WTC11 (cell line): ENCODE data around the gene CCDC112. TPM values are rescaled to one million over a fixed set of nuclear protein-coding genes. Genes with fewer than 3 reads are reported as not detected.
"Not testable (repeated sequence)": the region's sequence is repeated elsewhere in the genome, so short reads cannot be mapped to it uniquely, and the experiment has no call there.

ENCODE experiments used
- ATAC-seq: fragments of 200-7000 bp; cut with Tn5 transposase; 2 replicates; pipeline ENCODE4 v1.10.0; 2021; ENCODE audit warnings: mild to moderate bottlenecking, moderate library complexity
- CTCF ChIA-PET: fragments of 300-600 bp; sonication (Branson Sonifier 250); formaldehyde crosslinking; loops from one replicate; lab custom pipeline; 2021; ENCODE audit warnings: antibody characterized with exemption; lab: Charles Lee
- POLR2A ChIA-PET: fragments of 350-600 bp; sonication (Branson Sonifier 250); formaldehyde crosslinking; loops from one replicate; lab custom pipeline; 2021; ENCODE audit warnings: antibody characterized with exemption; lab: Charles Lee
- DNase-seq: peaks from one replicate; pipeline ENCODE4 v3.0.0; 2021; ENCODE audit warnings: low spot score
- H3K27ac Mint-ChIP-seq: 2 replicates; pipeline ENCODE4 v1.8.0; 2021; ENCODE audit warnings: mixed read lengths
- H3K27me3 Mint-ChIP-seq: 2 replicates; pipeline ENCODE4 v1.8.0; 2021; ENCODE audit warnings: low read depth, mild to moderate bottlenecking, moderate library complexity, mixed read lengths
- H3K36me3 Mint-ChIP-seq: 2 replicates; pipeline ENCODE4 v1.8.0; 2021; ENCODE audit warnings: mixed read lengths
- H3K4me1 Mint-ChIP-seq: 2 replicates; pipeline ENCODE4 v1.8.0; 2022; ENCODE audit warnings: mixed read lengths
- H3K4me3 Mint-ChIP-seq: 2 replicates; pipeline ENCODE4 v1.8.0; 2021; ENCODE audit warnings: mild to moderate bottlenecking, moderate library complexity, mixed read lengths
- H3K9me3 Mint-ChIP-seq: 2 replicates; pipeline ENCODE4 v1.8.0; 2021; ENCODE audit warnings: mixed read lengths
- CTCF ChIP-seq: fragments of 200-600 bp; IDR thresholded peaks from 2 replicates; pipeline ENCODE4 v1.8.0; 2022; ENCODE audit warnings: antibody characterized with exemption
- E2F5 ChIP-seq: sonication (generic); formaldehyde crosslinking; IDR thresholded peaks from 2 replicates; pipeline ENCODE4 v1.8.1; 2022; ENCODE audit warnings: mild to moderate bottlenecking, moderate library complexity, missing genetic modification reagents
- FOXJ3 ChIP-seq: sonication (generic); formaldehyde crosslinking; IDR thresholded peaks from 2 replicates; pipeline ENCODE4 v1.9.0; 2021; ENCODE audit warnings: missing genetic modification reagents, mild to moderate bottlenecking, borderline replicate concordance
- MAX ChIP-seq: sonication (generic); formaldehyde crosslinking; IDR thresholded peaks from 2 replicates; pipeline ENCODE4 v1.8.0; 2022; ENCODE audit warnings: mild to moderate bottlenecking, missing genetic modification reagents
- NR1H2 ChIP-seq: sonication (generic); formaldehyde crosslinking; IDR thresholded peaks from 2 replicates; pipeline ENCODE4 v1.9.0; 2021; ENCODE audit warnings: mild to moderate bottlenecking, moderate library complexity, missing genetic modification reagents
- SMAD4 ChIP-seq: sonication (generic); formaldehyde crosslinking; IDR thresholded peaks from 2 replicates; pipeline ENCODE4 v1.8.0; 2022; ENCODE audit warnings: mild to moderate bottlenecking, missing genetic modification reagents
- SP1 ChIP-seq: sonication (generic); formaldehyde crosslinking; conservative IDR thresholded peaks from 2 replicates; pipeline ENCODE4 v1.8.1; 2022; ENCODE audit warnings: missing genetic modification reagents
- TCF7 ChIP-seq: sonication (generic); formaldehyde crosslinking; IDR thresholded peaks from 2 replicates; pipeline ENCODE4 v1.8.0; 2022; ENCODE audit warnings: mild to moderate bottlenecking, low read depth, missing genetic modification reagents, moderate library complexity
- TP53 ChIP-seq: sonication (generic); formaldehyde crosslinking; IDR thresholded peaks from 2 replicates; pipeline ENCODE4 v1.8.1; 2023; ENCODE audit warnings: mild to moderate bottlenecking, missing genetic modification reagents
- USF1 ChIP-seq: sonication (generic); formaldehyde crosslinking; IDR thresholded peaks from 2 replicates; pipeline ENCODE4 v1.8.0; 2022; ENCODE audit warnings: mild to moderate bottlenecking, missing genetic modification reagents
- USF2 ChIP-seq: sonication (generic); formaldehyde crosslinking; IDR thresholded peaks from 2 replicates; pipeline ENCODE4 v1.8.1; 2023; ENCODE audit warnings: mild to moderate bottlenecking, missing genetic modification reagents, moderate library complexity
- ZNF232 ChIP-seq: sonication (generic); formaldehyde crosslinking; IDR thresholded peaks from 2 replicates; pipeline ENCODE4 v1.8.0; 2022; ENCODE audit warnings: mild to moderate bottlenecking, missing genetic modification reagents
- ZNF263 ChIP-seq: sonication (generic); formaldehyde crosslinking; IDR thresholded peaks from 2 replicates; pipeline ENCODE4 v1.8.1; 2022; ENCODE audit warnings: low read depth, mild to moderate bottlenecking, moderate library complexity, missing genetic modification reagents
- ZNF423 ChIP-seq: fragments of 250-450 bp; sonication (Bioruptor Pico); IDR thresholded peaks from 2 replicates; pipeline ENCODE4 v2.1.2; 2022; ENCODE audit warnings: mild to moderate bottlenecking, moderate library complexity
- ZNF425 ChIP-seq: fragments of 250-450 bp; sonication (Bioruptor Pico); conservative IDR thresholded peaks from 2 replicates; pipeline ENCODE4 v1.9.0; 2021; ENCODE audit warnings: mild to moderate bottlenecking
- ZNF532 ChIP-seq: fragments of 250-450 bp; sonication (Bioruptor Pico); IDR thresholded peaks from 2 replicates; pipeline ENCODE4 v1.9.0; 2021; ENCODE audit warnings: mild to moderate bottlenecking, borderline replicate concordance
- total RNA-seq: library from RNA; stranded (reverse); gene quantifications from 3 replicates; pipeline ENCODE4 v1.2.3, GENCODE V29; 2021

Gene CCDC112
- total RNA-seq, 1 experiment from 2014 or later, result 12.2 TPM

- ATAC-seq, result peak; percentile 82
- POLR2A ChIA-PET, result no interaction called here
- H3K27ac Mint-ChIP-seq, result peak overlapping the region; percentile 96
- H3K4me3 Mint-ChIP-seq, result peak overlapping the region; percentile 28; the same call in 1 of the 2 replicates
- TF ChIP-seq SP1 (CRISPR knock-in tag) (peak; percentile 43; the same call in 1 of the 2 replicates), USF2 (CRISPR knock-in tag) (peak; percentile 56; the same call in 1 of the 2 replicates), ZNF425 (CRISPR knock-in tag) (no peak)
- peak; percentile 57 for DNase-seq
- H3K9me3 Mint-ChIP-seq, result peaks cover 8% of the 10 kb centered on the region; the same call in 1 of the 2 replicates
- peaks cover 46% of the 10 kb centered on the region for H3K4me1 Mint-ChIP-seq
- H3K36me3 Mint-ChIP-seq, result no peaks in the 10 kb centered on the region
- CTCF ChIA-PET, result interaction anchor here (1.0 to 1.1 kb wide), 2 partner anchors 20 to 214 kb away, joined by 3 read pairs; no protein-coding TSS in a partner anchor
- H3K27me3 Mint-ChIP-seq, result peaks cover 12% of the 10 kb centered on the region
These were observed 33.0 kb upstream of the CCDC112 start for GRCh38 chr5:115329475-115329874.

- ATAC-seq, result peak; percentile 83
- Mint-ChIP-seq H3K27me3 (peaks cover 12% of the 10 kb centered on the region), H3K27ac (peak overlapping the region; percentile 96), H3K4me3 (peak overlapping the region; percentile 28; the same call in 1 of the 2 replicates), H3K9me3 (peaks cover 13% of the 10 kb centered on the region; the same call in 1 of the 2 replicates), H3K4me1 (peaks cover 46% of the 10 kb centered on the region)
- H3K36me3 Mint-ChIP-seq, POLR2A ChIA-PET: not testable (repeated sequence)
- DNase-seq, result peak; percentile 61
- CTCF ChIA-PET, result interaction anchor here (1.0 to 1.1 kb wide), 2 partner anchors 19 to 215 kb away, joined by 3 read pairs; no protein-coding TSS in a partner anchor
- peak; percentile 24; the same call in 1 of the 2 replicates for TF ChIP-seq MAX (CRISPR knock-in tag)
- peak; percentile 43; the same call in 1 of the 2 replicates for TF ChIP-seq ZNF532
These were observed 32.3 kb upstream of the CCDC112 start for GRCh38 chr5:115328617-115329274.

- H3K9me3 Mint-ChIP-seq, result peaks cover 22% of the 10 kb centered on the region
- no peak for ATAC-seq
- CTCF ChIA-PET, result no interaction called here
- no peak for TF ChIP-seq USF2 (CRISPR knock-in tag)
- TF ChIP-seq ZNF423, result no peak
- TF ChIP-seq SMAD4 (CRISPR knock-in tag), result no peak
- TF ChIP-seq TCF7, result no peak
- no peak for TF ChIP-seq SP1 (CRISPR knock-in tag)
- no peak for TF ChIP-seq USF1 (CRISPR knock-in tag)
- TF ChIP-seq ZNF232 (CRISPR knock-in tag), result no peak
- TF ChIP-seq CTCF, result no peak
- TF ChIP-seq TP53 (CRISPR knock-in tag), result no peak
- no peak for TF ChIP-seq FOXJ3
- no peak for TF ChIP-seq ZNF263
- TF ChIP-seq NR1H2, result no peak
- TF ChIP-seq E2F5 (CRISPR knock-in tag), result no peak
These were observed 29.0 kb upstream of the CCDC112 start for GRCh38 chr5:115325296-115325959.

More at GRCh38 chr5:115325296-115325959, 29.0 kb upstream of the CCDC112 start:
- Mint-ChIP-seq H3K4me3 (no peak overlapping the region), H3K36me3 (0 out of 2 replicates have a peak, but pooled peaks cover 7% of the 10 kb centered on the region), H3K4me1 (peaks cover 34% of the 10 kb centered on the region), H3K27ac (no peak overlapping the region), H3K27me3 (peaks cover 12% of the 10 kb centered on the region)
- DNase-seq, result no peak
- POLR2A ChIA-PET, result no interaction called here
